DND-41 (cell line): ENCODE data around the gene TESK1.

Experiments
- ATAC-seq: fragments of 200-7000 bp; cut with Tn5 transposase; 3 replicates; pipeline ENCODE4 v1.9.1; 2021; ENCODE audit warnings: low read depth; ENCODE audit not compliant: insufficient read depth
- DNase-seq: peaks from one replicate; pipeline ENCODE4 v3.0.0-alpha.2; 2020
- H2AFZ ChIP-seq: 2 replicates; pipeline ENCODE4 v1.6.0; 2012; ENCODE audit warnings: low read depth, low read length
- H3K27ac ChIP-seq: 2 replicates; pipeline ENCODE4 v1.5.1; 2012; ENCODE audit warnings: low read length, inconsistent platforms
- H3K27me3 ChIP-seq: fragments of 200-600 bp; sonication (generic); 2 replicates; pipeline ENCODE4 v1.6.0; 2012; ENCODE audit warnings: low read length, mild to moderate bottlenecking, inconsistent platforms; ENCODE audit not compliant: insufficient read depth, poor library complexity
- H3K36me3 ChIP-seq: 2 replicates; pipeline ENCODE4 v1.5.1; 2012; ENCODE audit warnings: low read length, inconsistent platforms; ENCODE audit not compliant: insufficient read depth
- H3K4me1 ChIP-seq: 2 replicates; pipeline ENCODE4 v1.5.1; 2012; ENCODE audit warnings: mild to moderate bottlenecking, low read length; ENCODE audit not compliant: insufficient read depth
- H3K4me2 ChIP-seq: 2 replicates; pipeline ENCODE4 v1.6.0; 2012; ENCODE audit warnings: mild to moderate bottlenecking, moderate library complexity, low read length, inconsistent platforms; ENCODE audit not compliant: insufficient read depth
- H3K4me3 ChIP-seq, 2 experiments: fragments of 200-600 bp in 1 of 2; shearing (Covaris generic) in 1 of 2; 2 replicates each; pipeline ENCODE4 v1.5.1; 2012 to 2016; ENCODE audit warnings: inconsistent platforms in 2 of 2, low read length in 2 of 2, mild to moderate bottlenecking in 2 of 2, low read depth in 1 of 2, moderate library complexity in 1 of 2
- H3K79me2 ChIP-seq: 2 replicates; pipeline ENCODE4 v1.6.0; 2012; ENCODE audit warnings: low read length, inconsistent platforms; ENCODE audit not compliant: insufficient read depth
- H3K9ac ChIP-seq: 2 replicates; pipeline ENCODE4 v1.6.0; 2012; ENCODE audit warnings: low read depth, mild to moderate bottlenecking, inconsistent platforms, low read length, moderate library complexity
- H3K9me3 ChIP-seq: 2 replicates; pipeline ENCODE4 v1.5.1; 2012; ENCODE audit warnings: low read length, moderate library complexity, mild to moderate bottlenecking, inconsistent platforms; ENCODE audit not compliant: insufficient read depth, severe bottlenecking
- H4K20me1 ChIP-seq: 2 replicates; pipeline ENCODE4 v1.6.0; 2012; ENCODE audit warnings: low read length; ENCODE audit not compliant: insufficient read depth
- EZH2 ChIP-seq: IDR thresholded peaks from 3 replicates; pipeline ENCODE4 v1.6.1; 2012; ENCODE audit warnings: borderline replicate concordance, low read depth, mild to moderate bottlenecking, moderate library complexity, low read length, inconsistent platforms; ENCODE audit not compliant: severe bottlenecking
- TF ChIP-seq, protein P1 (sequence below): IDR thresholded peaks from 2 replicates; pipeline ENCODE4 v1.5.1; 2012; ENCODE audit warnings: borderline replicate concordance, low read length, moderate library complexity, mild to moderate bottlenecking; ENCODE audit not compliant: poor library complexity, severe bottlenecking; ENCODE audit errors: extremely low read depth

Gene TESK1

DNA sequence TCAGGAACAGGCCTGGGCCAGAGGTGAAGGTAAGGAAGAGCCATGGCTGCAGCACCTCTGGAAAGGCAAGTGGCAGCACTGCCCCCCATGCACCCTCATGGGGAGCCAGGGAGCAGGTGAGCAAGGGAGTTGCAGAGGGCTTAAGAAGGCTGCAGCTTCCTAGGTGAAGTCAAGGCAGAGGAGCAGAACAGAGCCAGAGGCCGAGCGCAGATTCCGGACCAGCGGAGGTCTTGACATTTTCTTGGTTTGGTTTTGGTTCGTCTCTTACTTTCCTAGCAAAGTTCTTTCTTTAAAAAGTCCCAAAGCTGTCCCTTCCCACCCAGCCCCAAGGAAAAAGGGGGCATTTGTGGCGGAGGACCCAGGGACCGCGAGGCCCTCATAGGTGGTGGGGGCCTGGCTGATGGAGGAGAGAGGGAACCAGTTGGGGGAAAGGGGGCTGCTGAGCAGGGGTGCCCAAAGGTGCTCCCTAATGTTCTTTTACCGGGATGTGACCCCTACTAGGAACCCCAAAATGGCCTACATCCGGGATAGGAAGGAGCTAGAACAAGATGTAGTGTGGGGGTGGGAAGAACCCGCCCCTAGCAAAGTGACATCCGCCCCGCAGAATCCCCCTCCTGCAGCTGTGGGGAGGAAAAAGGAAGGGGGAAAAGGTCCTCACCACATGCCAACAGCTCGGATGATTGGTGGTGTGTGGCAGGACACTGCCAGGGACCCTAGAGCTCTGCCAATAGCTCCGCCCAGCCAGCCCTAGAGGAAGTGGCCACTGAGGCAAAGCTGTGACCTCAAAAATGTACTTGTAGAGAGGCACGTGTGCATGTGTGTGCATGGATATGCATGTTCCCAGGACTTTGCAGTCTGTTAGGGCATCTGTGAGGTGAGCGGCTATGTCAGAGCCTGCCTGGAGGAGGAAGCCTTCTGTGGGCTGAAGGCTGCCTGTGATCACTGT, 14.1 kb downstream of the TESK1 start:
- peaks cover 78% of the 10 kb centered on the region for H3K4me1 ChIP-seq

DNA sequence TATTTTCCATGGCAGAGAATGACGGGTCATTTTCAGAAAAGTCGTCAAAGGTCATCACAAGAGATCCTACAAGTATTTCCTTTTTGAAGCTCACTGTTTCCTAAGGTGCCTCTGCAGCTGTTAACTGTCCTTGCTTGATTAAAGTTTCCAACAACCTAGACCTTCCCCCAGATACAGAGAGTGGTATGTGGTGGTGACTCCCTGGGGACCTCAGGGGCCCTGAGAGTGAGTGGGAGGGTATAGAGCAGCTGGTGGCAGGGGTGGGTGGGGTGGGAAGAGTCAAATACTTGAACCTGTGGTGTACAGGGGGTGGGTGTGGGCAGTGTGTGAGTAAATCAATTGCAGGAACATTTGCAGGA, 14.7 kb downstream of the TESK1 start:
- TF ChIP-seq, protein P1, sequence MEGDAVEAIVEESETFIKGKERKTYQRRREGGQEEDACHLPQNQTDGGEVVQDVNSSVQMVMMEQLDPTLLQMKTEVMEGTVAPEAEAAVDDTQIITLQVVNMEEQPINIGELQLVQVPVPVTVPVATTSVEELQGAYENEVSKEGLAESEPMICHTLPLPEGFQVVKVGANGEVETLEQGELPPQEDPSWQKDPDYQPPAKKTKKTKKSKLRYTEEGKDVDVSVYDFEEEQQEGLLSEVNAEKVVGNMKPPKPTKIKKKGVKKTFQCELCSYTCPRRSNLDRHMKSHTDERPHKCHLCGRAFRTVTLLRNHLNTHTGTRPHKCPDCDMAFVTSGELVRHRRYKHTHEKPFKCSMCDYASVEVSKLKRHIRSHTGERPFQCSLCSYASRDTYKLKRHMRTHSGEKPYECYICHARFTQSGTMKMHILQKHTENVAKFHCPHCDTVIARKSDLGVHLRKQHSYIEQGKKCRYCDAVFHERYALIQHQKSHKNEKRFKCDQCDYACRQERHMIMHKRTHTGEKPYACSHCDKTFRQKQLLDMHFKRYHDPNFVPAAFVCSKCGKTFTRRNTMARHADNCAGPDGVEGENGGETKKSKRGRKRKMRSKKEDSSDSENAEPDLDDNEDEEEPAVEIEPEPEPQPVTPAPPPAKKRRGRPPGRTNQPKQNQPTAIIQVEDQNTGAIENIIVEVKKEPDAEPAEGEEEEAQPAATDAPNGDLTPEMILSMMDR = no peak
- no peak for TF ChIP-seq EZH2
- H3K27me3 ChIP-seq = no peaks in the 10 kb centered on the region
- H3K4me1 ChIP-seq = peaks cover 77% of the 10 kb centered on the region
- DNase-seq (peak; percentile 89), ATAC-seq (peak; percentile 75)
- H3K36me3 ChIP-seq = no peaks in the 10 kb centered on the region; the same call in 1 of the 2 replicates
- H2AFZ ChIP-seq = no peak overlapping the region
- H3K9me3 ChIP-seq = no peaks in the 10 kb centered on the region
- H3K79me2 ChIP-seq = peaks cover 19% of the 10 kb centered on the region
- peak overlapping the region; percentile 71 for H3K4me2 ChIP-seq
- H3K4me3 ChIP-seq = peak overlapping the region in 1 of 2 experiments; percentile 17; a peak in 1 of 4 replicates
- peak overlapping the region; percentile 99 for H3K27ac ChIP-seq
- H3K9ac ChIP-seq = peak overlapping the region; percentile 70
- H4K20me1 ChIP-seq = no peaks in the 10 kb centered on the region

More for the DNA sequence above, 14.1 kb downstream of the TESK1 start:
- peak overlapping the region; percentile 99 for H3K27ac ChIP-seq
- H3K79me2 ChIP-seq = peaks cover 19% of the 10 kb centered on the region
- peaks cover 4% of the 10 kb centered on the region; the same call in 1 of the 2 replicates for H3K36me3 ChIP-seq
- TF ChIP-seq, protein P1 = no peak
- TF ChIP-seq EZH2 = no peak
- no peaks in the 10 kb centered on the region for H3K9me3 ChIP-seq
- H3K27me3 ChIP-seq = no peaks in the 10 kb centered on the region
- peak overlapping the region; percentile 70 for H3K9ac ChIP-seq
- peak overlapping the region; percentile 29; the same call in 1 of the 2 replicates for H2AFZ ChIP-seq
- H3K4me3 ChIP-seq = peak overlapping the region in 1 of 2 experiments; percentile 54; a peak in 2 of 4 replicates
- DNase-seq = peak; percentile 94
- peak overlapping the region; percentile 71 for H3K4me2 ChIP-seq
- H4K20me1 ChIP-seq = no peaks in the 10 kb centered on the region
- ATAC-seq = peak; percentile 86

DNA sequence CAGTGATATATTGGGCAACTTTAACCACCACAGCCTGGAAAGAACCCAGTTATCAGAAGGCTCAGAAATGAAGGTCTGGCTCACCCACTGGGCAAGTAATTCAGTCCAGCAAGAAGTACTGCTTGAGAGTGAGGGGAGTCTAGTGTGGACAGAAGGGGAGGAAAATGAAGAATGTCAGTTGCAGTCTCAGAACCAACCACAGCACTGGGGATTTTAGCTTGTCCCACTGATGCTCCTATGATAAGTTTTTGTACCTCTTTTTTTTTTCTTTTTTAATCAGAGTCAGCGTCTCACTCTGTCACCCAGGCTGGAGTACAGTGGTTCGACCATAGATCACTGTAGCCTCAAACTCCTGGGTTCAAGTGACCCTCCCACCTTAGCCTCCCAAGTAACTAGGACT, 22.5 kb downstream of the TESK1 start:
- no peak overlapping the region for H2AFZ ChIP-seq
- H3K27me3 ChIP-seq = no peaks in the 10 kb centered on the region
- H3K9me3 ChIP-seq = no peaks in the 10 kb centered on the region
- no peak overlapping the region for H3K4me3 ChIP-seq
- no peaks in the 10 kb centered on the region for H4K20me1 ChIP-seq
- no peaks in the 10 kb centered on the region for H3K36me3 ChIP-seq
- no peak overlapping the region for H3K27ac ChIP-seq
- DNase-seq (no peak), ATAC-seq (no peak)
- no peaks in the 10 kb centered on the region for H3K79me2 ChIP-seq
- no peak overlapping the region for H3K9ac ChIP-seq
- TF ChIP-seq, protein P1 = no peak
- TF ChIP-seq EZH2 = no peak
- peaks cover 6% of the 10 kb centered on the region; the same call in 1 of the 2 replicates for H3K4me1 ChIP-seq
- H3K4me2 ChIP-seq = no peak overlapping the region
